HUES48 (cell line): Measurements from ENCODE around the gene DPEP2.

Experiments used
- H3K27ac ChIP-seq: one replicate; pipeline ENCODE4 v1.7.0; 2013; ENCODE audit warnings: low read depth, low read length, inconsistent platforms
- H3K27me3 ChIP-seq: 2 replicates; pipeline ENCODE4 v1.6.1; 2013; ENCODE audit warnings: mild to moderate bottlenecking, low read length; ENCODE audit not compliant: control insufficient read depth, insufficient read depth
- H3K36me3 ChIP-seq: 2 replicates; pipeline ENCODE4 v1.6.1; 2013; ENCODE audit warnings: low read length; ENCODE audit not compliant: control insufficient read depth, insufficient read depth
- H3K4me1 ChIP-seq: 2 replicates; pipeline ENCODE4 v1.6.1; 2013; ENCODE audit warnings: mild to moderate bottlenecking, low read length; ENCODE audit not compliant: control insufficient read depth, insufficient read depth
- H3K4me3 ChIP-seq: 2 replicates; pipeline ENCODE4 v1.5.1; 2013; ENCODE audit warnings: mild to moderate bottlenecking, low read depth, low read length
- H3K9ac ChIP-seq: 2 replicates; pipeline ENCODE4 v1.6.1; 2013; ENCODE audit warnings: mild to moderate bottlenecking, low read depth, low read length, moderate library complexity
- H3K9me3 ChIP-seq: 2 replicates; pipeline ENCODE4 v1.6.1; 2013; ENCODE audit warnings: low read length; ENCODE audit not compliant: control insufficient read depth, insufficient read depth

The DPEP2 gene

GRCh38 chr16:67949645-67950044 is 49.6 kb downstream of the DPEP2 start:
- Histone ChIP-seq H3K36me3 (peaks cover 89% of the 10 kb centered on the region), H3K4me1 (no peaks in the 10 kb centered on the region), H3K27ac (no peak overlapping the region), H3K9ac (no peak overlapping the region), H3K4me3 (no peak overlapping the region), H3K9me3 (no peaks in the 10 kb centered on the region), H3K27me3 (no peaks in the 10 kb centered on the region)

- H3K27me3 ChIP-seq = no peaks in the 10 kb centered on the region
- H3K9me3 ChIP-seq = no peaks in the 10 kb centered on the region
- H3K4me3 ChIP-seq = no peak overlapping the region
- no peak overlapping the region for H3K9ac ChIP-seq
- no peaks in the 10 kb centered on the region for H3K4me1 ChIP-seq
- no peak overlapping the region for H3K27ac ChIP-seq
- peaks cover 77% of the 10 kb centered on the region for H3K36me3 ChIP-seq
Observed at GRCh38 chr16:67948015-67948414, 51.3 kb downstream of the DPEP2 start.

GRCh38 chr16:67946966-67947558 is 52.2 kb downstream of the DPEP2 start:
- Histone ChIP-seq H3K36me3 (peaks cover 75% of the 10 kb centered on the region), H3K4me3 (no peak overlapping the region), H3K4me1 (no peaks in the 10 kb centered on the region), H3K9me3 (no peaks in the 10 kb centered on the region), H3K27me3 (no peaks in the 10 kb centered on the region), H3K9ac (no peak overlapping the region), H3K27ac (no peak overlapping the region)

GRCh38 chr16:67946128-67946569 is 53.1 kb downstream of the DPEP2 start:
- H3K9me3 ChIP-seq = no peaks in the 10 kb centered on the region
- H3K36me3 ChIP-seq = peaks cover 65% of the 10 kb centered on the region
- H3K4me3 ChIP-seq = no peak overlapping the region
- H3K4me1 ChIP-seq = no peaks in the 10 kb centered on the region
- H3K27ac ChIP-seq = no peak overlapping the region
- H3K9ac ChIP-seq = no peak overlapping the region
- no peaks in the 10 kb centered on the region for H3K27me3 ChIP-seq

- Histone ChIP-seq H3K4me1 (no peaks in the 10 kb centered on the region), H3K9me3 (no peaks in the 10 kb centered on the region), H3K4me3 (no peak overlapping the region), H3K27me3 (no peaks in the 10 kb centered on the region), H3K36me3 (peaks cover 59% of the 10 kb centered on the region), H3K9ac (no peak overlapping the region), H3K27ac (no peak overlapping the region)
Observed at GRCh38 chr16:67945392-67945933, 53.8 kb downstream of the DPEP2 start.

GRCh38 chr16:67944690-67945391 is 54.4 kb downstream of the DPEP2 start:
- H3K36me3 ChIP-seq = peaks cover 52% of the 10 kb centered on the region
- no peak overlapping the region for H3K9ac ChIP-seq
- no peak overlapping the region for H3K27ac ChIP-seq
- H3K27me3 ChIP-seq = no peaks in the 10 kb centered on the region
- H3K9me3 ChIP-seq = no peaks in the 10 kb centered on the region
- H3K4me3 ChIP-seq = no peak overlapping the region
- no peaks in the 10 kb centered on the region for H3K4me1 ChIP-seq

GRCh38 chr16:67943619-67944504 is 55.4 kb downstream of the DPEP2 start, which contains the start of gene LCAT:
Gene LCAT (minus strand): TSS chr16:67944120. CDS start chr16:67944101, 19 bp downstream.
- H3K27me3 ChIP-seq = no peaks in the 10 kb centered on the region
- H3K4me3 ChIP-seq = no peak within 1 kb of the TSS
- no peaks in the 10 kb centered on the region for H3K4me1 ChIP-seq
- H3K9ac ChIP-seq = no peak within 1 kb of the TSS
- no peaks in the 10 kb centered on the region for H3K9me3 ChIP-seq
- H3K36me3 ChIP-seq = peaks cover 45% of the 10 kb centered on the region
- H3K27ac ChIP-seq = no peak within 1 kb of the TSS

GRCh38 chr16:67943256-67943618 is 56.0 kb downstream of the DPEP2 start:
- Histone ChIP-seq H3K4me3 (no peak overlapping the region), H3K36me3 (peaks cover 38% of the 10 kb centered on the region), H3K9me3 (no peaks in the 10 kb centered on the region), H3K27ac (no peak overlapping the region), H3K27me3 (no peaks in the 10 kb centered on the region), H3K9ac (no peak overlapping the region), H3K4me1 (no peaks in the 10 kb centered on the region)

- Histone ChIP-seq H3K27ac (no peak overlapping the region), H3K36me3 (peaks cover 33% of the 10 kb centered on the region), H3K27me3 (no peaks in the 10 kb centered on the region), H3K9ac (no peak overlapping the region), H3K4me1 (no peaks in the 10 kb centered on the region), H3K9me3 (no peaks in the 10 kb centered on the region), H3K4me3 (no peak overlapping the region)
Observed at GRCh38 chr16:67942510-67943255, 56.6 kb downstream of the DPEP2 start.

GRCh38 chr16:67942200-67942509 is 57.1 kb downstream of the DPEP2 start:
- no peak overlapping the region for H3K27ac ChIP-seq
- no peaks in the 10 kb centered on the region for H3K27me3 ChIP-seq
- no peaks in the 10 kb centered on the region for H3K9me3 ChIP-seq
- peaks cover 28% of the 10 kb centered on the region for H3K36me3 ChIP-seq
- peaks cover 2% of the 10 kb centered on the region for H3K4me1 ChIP-seq
- H3K4me3 ChIP-seq = no peak overlapping the region
- no peak overlapping the region for H3K9ac ChIP-seq
